ENCODE data around the gene SAMD14.

DNA sequence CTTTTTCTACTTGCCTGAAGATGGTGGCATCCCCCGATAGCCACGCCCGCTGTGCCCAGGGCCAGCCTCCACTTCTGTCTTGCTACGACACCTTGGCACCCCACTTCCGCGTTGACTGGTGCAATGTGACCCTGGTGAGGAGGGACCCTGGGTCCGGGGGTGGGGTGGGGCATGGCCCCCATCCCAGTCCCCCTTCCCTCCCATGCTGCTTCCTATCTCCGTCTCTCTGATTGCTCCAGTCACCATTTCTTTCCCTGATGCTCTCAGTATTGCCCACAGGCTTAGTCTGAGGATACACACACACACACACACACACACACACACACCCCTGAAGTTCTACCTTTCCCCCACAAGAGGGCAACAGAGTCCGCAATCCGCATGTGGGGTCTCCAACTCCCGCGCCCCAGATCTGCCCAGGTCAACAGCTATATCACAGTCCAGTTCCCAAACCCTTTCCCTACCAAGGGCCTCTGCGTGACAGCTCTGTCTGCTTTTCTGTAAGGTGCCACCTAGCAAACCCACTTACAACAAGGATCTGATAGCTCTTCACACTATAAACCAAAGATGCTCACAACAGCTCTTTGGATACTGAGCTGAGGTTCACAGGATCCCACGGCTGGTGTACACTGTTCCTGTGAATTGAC lies 39.3 kb upstream of the SAMD14 start:
- TF ChIP-seq, protein P1, sequence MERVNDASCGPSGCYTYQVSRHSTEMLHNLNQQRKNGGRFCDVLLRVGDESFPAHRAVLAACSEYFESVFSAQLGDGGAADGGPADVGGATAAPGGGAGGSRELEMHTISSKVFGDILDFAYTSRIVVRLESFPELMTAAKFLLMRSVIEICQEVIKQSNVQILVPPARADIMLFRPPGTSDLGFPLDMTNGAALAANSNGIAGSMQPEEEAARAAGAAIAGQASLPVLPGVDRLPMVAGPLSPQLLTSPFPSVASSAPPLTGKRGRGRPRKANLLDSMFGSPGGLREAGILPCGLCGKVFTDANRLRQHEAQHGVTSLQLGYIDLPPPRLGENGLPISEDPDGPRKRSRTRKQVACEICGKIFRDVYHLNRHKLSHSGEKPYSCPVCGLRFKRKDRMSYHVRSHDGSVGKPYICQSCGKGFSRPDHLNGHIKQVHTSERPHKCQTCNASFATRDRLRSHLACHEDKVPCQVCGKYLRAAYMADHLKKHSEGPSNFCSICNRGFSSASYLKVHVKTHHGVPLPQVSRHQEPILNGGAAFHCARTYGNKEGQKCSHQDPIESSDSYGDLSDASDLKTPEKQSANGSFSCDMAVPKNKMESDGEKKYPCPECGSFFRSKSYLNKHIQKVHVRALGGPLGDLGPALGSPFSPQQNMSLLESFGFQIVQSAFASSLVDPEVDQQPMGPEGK (CRISPR knock-in tag; IDR thresholded peaks at IDR 0.05; ENCODE audit: borderline replicate concordance), result no peak
- TF ChIP-seq, protein P2, sequence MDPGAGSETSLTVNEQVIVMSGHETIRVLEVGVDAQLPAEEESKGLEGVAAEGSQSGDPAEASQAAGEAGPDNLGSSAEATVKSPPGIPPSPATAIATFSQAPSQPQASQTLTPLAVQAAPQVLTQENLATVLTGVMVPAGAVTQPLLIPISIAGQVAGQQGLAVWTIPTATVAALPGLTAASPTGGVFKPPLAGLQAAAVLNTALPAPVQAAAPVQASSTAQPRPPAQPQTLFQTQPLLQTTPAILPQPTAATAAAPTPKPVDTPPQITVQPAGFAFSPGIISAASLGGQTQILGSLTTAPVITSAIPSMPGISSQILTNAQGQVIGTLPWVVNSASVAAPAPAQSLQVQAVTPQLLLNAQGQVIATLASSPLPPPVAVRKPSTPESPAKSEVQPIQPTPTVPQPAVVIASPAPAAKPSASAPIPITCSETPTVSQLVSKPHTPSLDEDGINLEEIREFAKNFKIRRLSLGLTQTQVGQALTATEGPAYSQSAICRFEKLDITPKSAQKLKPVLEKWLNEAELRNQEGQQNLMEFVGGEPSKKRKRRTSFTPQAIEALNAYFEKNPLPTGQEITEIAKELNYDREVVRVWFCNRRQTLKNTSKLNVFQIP (CRISPR knock-in tag; IDR thresholded peaks at IDR 0.05; ENCODE audit: borderline replicate concordance, low read depth), result peak; percentile 66; the same call in 1 of the 2 replicates
- no peak for TF ChIP-seq CSDC2 (CRISPR knock-in tag; IDR thresholded peaks at IDR 0.05)
- no peak; the same call in 1 of the 2 replicates for TF ChIP-seq TCF4 (CRISPR knock-in tag; IDR thresholded peaks at IDR 0.05; ENCODE audit: borderline replicate concordance)
- TF ChIP-seq, protein P3, sequence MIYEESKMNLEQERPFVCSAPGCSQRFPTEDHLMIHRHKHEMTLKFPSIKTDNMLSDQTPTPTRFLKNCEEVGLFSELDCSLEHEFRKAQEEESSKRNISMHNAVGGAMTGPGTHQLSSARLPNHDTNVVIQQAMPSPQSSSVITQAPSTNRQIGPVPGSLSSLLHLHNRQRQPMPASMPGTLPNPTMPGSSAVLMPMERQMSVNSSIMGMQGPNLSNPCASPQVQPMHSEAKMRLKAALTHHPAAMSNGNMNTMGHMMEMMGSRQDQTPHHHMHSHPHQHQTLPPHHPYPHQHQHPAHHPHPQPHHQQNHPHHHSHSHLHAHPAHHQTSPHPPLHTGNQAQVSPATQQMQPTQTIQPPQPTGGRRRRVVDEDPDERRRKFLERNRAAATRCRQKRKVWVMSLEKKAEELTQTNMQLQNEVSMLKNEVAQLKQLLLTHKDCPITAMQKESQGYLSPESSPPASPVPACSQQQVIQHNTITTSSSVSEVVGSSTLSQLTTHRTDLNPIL (CRISPR knock-in tag; IDR thresholded peaks at IDR 0.05; ENCODE audit: low read depth), result no peak
- TF ChIP-seq TOX (CRISPR knock-in tag; IDR thresholded peaks at IDR 0.05; ENCODE audit: borderline replicate concordance), result no peak
- no peak for TF ChIP-seq OSR1 (CRISPR knock-in tag; IDR thresholded peaks at IDR 0.05)
- TF ChIP-seq RARB (CRISPR knock-in tag; IDR thresholded peaks at IDR 0.05), result no peak
- TF ChIP-seq SNAI2 (CRISPR knock-in tag; IDR thresholded peaks at IDR 0.05), result no peak
- no peak for TF ChIP-seq ESRRG (CRISPR knock-in tag; IDR thresholded peaks at IDR 0.05)
